ENCODE data around the gene SNX5.

SNX5 gene

GRCh38 chr20:17966432-17967310, 1.9 kb downstream of the SNX5 start:
- DNase-seq (ENCODE audit: extremely low read depth, low read depth): no peak
- no peak for TF ChIP-seq CTCF (IDR thresholded peaks at IDR 0.05; ENCODE audit: low read depth, low read length, missing control alignments)
- peak overlapping the region; percentile 86 for H3K4me3 ChIP-seq (replicated peaks; ENCODE audit: low read depth, low read length)

- H3K4me3 ChIP-seq (replicated peaks; ENCODE audit: low read depth, low read length): peak overlapping the region; percentile 86
- no peak for TF ChIP-seq CTCF (IDR thresholded peaks at IDR 0.05; ENCODE audit: low read depth, low read length, missing control alignments)
- DNase-seq (ENCODE audit: extremely low read depth, low read depth): no peak
These were observed 3.4 kb downstream of the SNX5 start for GRCh38 chr20:17965042-17965697.

- no peak for TF ChIP-seq CTCF (IDR thresholded peaks at IDR 0.05; ENCODE audit: low read depth, low read length, missing control alignments)
- H3K4me3 ChIP-seq (replicated peaks; ENCODE audit: low read depth, low read length): peak overlapping the region; percentile 86
- no peak for DNase-seq (ENCODE audit: extremely low read depth, low read depth)
These were observed 4.0 kb downstream of the SNX5 start for GRCh38 chr20:17964632-17965031.

- no peak for TF ChIP-seq CTCF (IDR thresholded peaks at IDR 0.05; ENCODE audit: low read depth, low read length, missing control alignments)
- H3K4me3 ChIP-seq (replicated peaks; ENCODE audit: low read depth, low read length): peak overlapping the region; percentile 86
These were observed 4.5 kb downstream of the SNX5 start for GRCh38 chr20:17964073-17964472.

GRCh38 chr20:17963114-17963897, 5.3 kb downstream of the SNX5 start:
- no peak for DNase-seq (ENCODE audit: extremely low read depth, low read depth)
- H3K4me3 ChIP-seq (replicated peaks; ENCODE audit: low read depth, low read length): peak overlapping the region; percentile 86
- TF ChIP-seq CTCF (IDR thresholded peaks at IDR 0.05; ENCODE audit: low read depth, low read length, missing control alignments): no peak

More at GRCh38 chr20:17964073-17964472, 4.5 kb downstream of the SNX5 start:
- DNase-seq (ENCODE audit: extremely low read depth, low read depth): no peak

GRCh38 chr20:17961587-17961940, 7.0 kb downstream of the SNX5 start:
- peak overlapping the region; percentile 26; the same call in 1 of the 2 replicates for H3K4me3 ChIP-seq (replicated peaks; ENCODE audit: low read depth, low read length)
- DNase-seq (ENCODE audit: extremely low read depth, low read depth): no peak
- TF ChIP-seq CTCF (IDR thresholded peaks at IDR 0.05; ENCODE audit: low read depth, low read length, missing control alignments): no peak

Measured in HFF-Myc (cell line).